HuH-7 (cell line): ENCODE data around the gene COL23A1.
"Not testable (repeated sequence)": the region's sequence is repeated elsewhere in the genome, so short reads cannot be mapped to it uniquely, and the experiment has no call there.

Source experiments
- DNase-seq: peaks from one replicate; pipeline ENCODE4 v3.0.0; 2011; ENCODE audit warnings: low spot score

COL23A1 gene

GRCh38 chr5:178320281-178320855 lies 269.8 kb downstream of the COL23A1 start:
- no peak for DNase-seq

GRCh38 chr5:178319541-178320041 lies 270.6 kb downstream of the COL23A1 start:
- no peak for DNase-seq

GRCh38 chr5:178318893-178319292 lies 271.3 kb downstream of the COL23A1 start:
- no peak for DNase-seq

- no peak for DNase-seq
Observed at GRCh38 chr5:178318382-178318781, 271.8 kb downstream of the COL23A1 start.

GRCh38 chr5:178317727-178318126 lies 272.5 kb downstream of the COL23A1 start:
- DNase-seq = not testable (repeated sequence)

GRCh38 chr5:178314961-178315820 lies 275.0 kb downstream of the COL23A1 start:
- no peak for DNase-seq

GRCh38 chr5:178314061-178314660 lies 276.0 kb downstream of the COL23A1 start:
- DNase-seq = no peak

- no peak for DNase-seq
Observed at GRCh38 chr5:178313316-178313715, 276.9 kb downstream of the COL23A1 start.

- DNase-seq = no peak
Observed at GRCh38 chr5:178312880-178313282, 277.3 kb downstream of the COL23A1 start.

GRCh38 chr5:178310130-178310865 lies 279.9 kb downstream of the COL23A1 start:
- no peak for DNase-seq

GRCh38 chr5:178309271-178310013 lies 280.8 kb downstream of the COL23A1 start:
- DNase-seq = no peak

GRCh38 chr5:178308541-178309092 lies 281.6 kb downstream of the COL23A1 start:
- no peak for DNase-seq

- DNase-seq = no peak
Observed at GRCh38 chr5:178307267-178308045, 282.7 kb downstream of the COL23A1 start.

- no peak for DNase-seq
Observed at GRCh38 chr5:178306430-178307225, 283.6 kb downstream of the COL23A1 start.

GRCh38 chr5:178305801-178306200 lies 284.4 kb downstream of the COL23A1 start:
- DNase-seq = no peak

- DNase-seq = no peak
Observed at GRCh38 chr5:178304761-178305645, 285.2 kb downstream of the COL23A1 start.

- DNase-seq = no peak
Observed at GRCh38 chr5:178304016-178304415, 286.2 kb downstream of the COL23A1 start.

GRCh38 chr5:178302321-178302720 lies 287.9 kb downstream of the COL23A1 start:
- DNase-seq = not testable (repeated sequence)
